Lung (tissue), 12 donors: Measurements from ENCODE around the gene ROR1. TPM values are rescaled to one million over a fixed set of nuclear protein-coding genes. Genes with fewer than 3 reads are reported as not detected.

Source experiments
- ATAC-seq: fragments of 200-7000 bp; cut with Tn5 transposase; one replicate; pipeline ENCODE4 v1.9.1; 2020; ENCODE audit warnings: moderate number of reproducible peaks; ENCODE audit not compliant: insufficient read depth, low FRiP score
- DNase-seq, 3 donors: peaks; one replicate each; pipeline ENCODE4 v3.0.0-alpha.2; 2013 to 2017
- H3K27ac ChIP-seq, 2 donors: one replicate each; pipeline ENCODE4 v1.5.1; 2013; ENCODE audit warnings: mild to moderate bottlenecking in 2 of 2, moderate library complexity in 2 of 2, control low read depth in 1 of 2, inconsistent platforms in 1 of 2, low read depth in 1 of 2, low read length in 1 of 2
- H3K27me3 ChIP-seq, 3 donors: one replicate each; pipeline ENCODE4 v1.5.1; 2013; ENCODE audit warnings: low read length in 2 of 3; ENCODE audit not compliant: control insufficient read depth in 3 of 3, insufficient read depth in 3 of 3
- H3K36me3 ChIP-seq, 4 donors: one replicate each; pipeline ENCODE4 v1.5.1; 2013; ENCODE audit warnings: low read length in 4 of 4, mild to moderate bottlenecking in 1 of 4, moderate library complexity in 1 of 4; ENCODE audit not compliant: control insufficient read depth in 4 of 4, insufficient read depth in 4 of 4
- H3K4me1 ChIP-seq, 5 donors: one replicate each; pipeline ENCODE4 v1.5.1; 2013; ENCODE audit warnings: low read length in 5 of 5, mild to moderate bottlenecking in 2 of 5, moderate library complexity in 1 of 5; ENCODE audit not compliant: control insufficient read depth in 5 of 5, insufficient read depth in 5 of 5
- H3K4me3 ChIP-seq: one replicate; pipeline ENCODE4 v1.5.1; 2013; ENCODE audit warnings: mild to moderate bottlenecking, control low read depth, moderate library complexity
- H3K9ac ChIP-seq, 2 donors: one replicate each; pipeline ENCODE4 v1.5.1; 2013; ENCODE audit warnings: low read length in 2 of 2, control low read depth in 1 of 2; ENCODE audit not compliant: insufficient read depth in 1 of 2
- H3K9me3 ChIP-seq, 4 donors: one replicate each; pipeline ENCODE4 v1.5.1; 2013; ENCODE audit warnings: low read length in 3 of 4, mild to moderate bottlenecking in 1 of 4, moderate library complexity in 1 of 4; ENCODE audit not compliant: control insufficient read depth in 4 of 4, insufficient read depth in 3 of 4
- CTCF ChIP-seq: IDR thresholded peaks from 2 replicates; pipeline ENCODE4 v1.5.1; 2012; ENCODE audit warnings: mild to moderate bottlenecking; ENCODE audit errors: control extremely low read depth, extremely low read depth
- WGBS, 2 donors: extraction: QIAGEN DNeasy Blood & Tissue Kit; methylation state at CpG; one replicate each; pipeline ENCODE4 v1.1.7; 2013; 5-methylcytosine and 5-hydroxymethylcytosine counted together
- polyA plus RNA-seq, 2 donors: library from polyadenylated mRNA; stranded (reverse); fragments of 200-250 nt; gene quantifications; one replicate each; pipeline ENCODE4 v1.2.1, GENCODE V29; 2013
- total RNA-seq, 2 donors: library from RNA; depleted of rRNA in 1 of 2; stranded (reverse); fragments of >200 nt in 1 of 2; gene quantifications; one replicate each; pipeline ENCODE4 v1.2.1, GENCODE V29; 2014 to 2021
- donor health status: control.
- donor health status: control.
- donor health status: Bipolar disorder and iron deficiency.
- donor health status: healthy.
- donor health status: DM: yes; HTN: yes; CAD: no.

The ROR1 gene
- total and polyA plus RNA-seq, 4 donors = 2.9 to 47.0 (median 14.0) TPM

GRCh38 chr1:63775418-63776127 is 1.8 kb downstream of the ROR1 start:
- peak overlapping the region; percentile 0 to 67 for H3K9ac ChIP-seq
- H3K9me3 ChIP-seq = no peaks in the 10 kb centered on the region
- DNase-seq = peak in 1 of 3 donors; percentile 50
- WGBS, 2 donors = 39 to 40% methylated on average over 8 of the region's 8 CpGs
- peaks cover 0 to 7% (median 0%) of the 10 kb centered on the region in 4 donors for H3K36me3 ChIP-seq
- H3K4me1 ChIP-seq = peaks cover 3 to 57% (median 11%) of the 10 kb centered on the region in 5 donors
- peak overlapping the region; percentile 72 for H3K4me3 ChIP-seq
- no peak for ATAC-seq
- TF ChIP-seq CTCF = no peak
- peak overlapping the region in 1 of 2 donors; percentile 93 for H3K27ac ChIP-seq
- H3K27me3 ChIP-seq = no peaks in the 10 kb centered on the region

GRCh38 chr1:63777286-63777685 is 3.5 kb downstream of the ROR1 start:
- DNase-seq (no peak), ATAC-seq (no peak)
- H3K36me3 ChIP-seq = peaks cover 0 to 7% (median 0%) of the 10 kb centered on the region in 4 donors
- no peak overlapping the region for H3K4me3 ChIP-seq
- H3K9ac ChIP-seq = peak overlapping the region in 1 of 2 donors; percentile 75
- no peak overlapping the region for H3K27ac ChIP-seq
- H3K9me3 ChIP-seq = no peaks in the 10 kb centered on the region
- TF ChIP-seq CTCF = no peak
- no peaks in the 10 kb centered on the region for H3K27me3 ChIP-seq
- 75 to 82% methylated on average over 2 of the region's 2 CpGs for WGBS, 2 donors
- H3K4me1 ChIP-seq = peaks cover 6 to 72% (median 12%) of the 10 kb centered on the region in 5 donors

- Histone ChIP-seq H3K4me1 (peaks cover 6 to 77% (median 12%) of the 10 kb centered on the region in 5 donors), H3K36me3 (peaks cover 0 to 7% (median 0%) of the 10 kb centered on the region in 4 donors), H3K27me3 (no peaks in the 10 kb centered on the region), H3K9ac (peak overlapping the region in 1 of 2 donors; percentile 34), H3K27ac (no peak overlapping the region), H3K9me3 (no peaks in the 10 kb centered on the region), H3K4me3 (no peak overlapping the region)
- DNase-seq (no peak), ATAC-seq (no peak)
- 68 to 81% methylated on average over 3 of the region's 3 CpGs for WGBS, 2 donors
- TF ChIP-seq CTCF = no peak
Observed at GRCh38 chr1:63777965-63778880, 4.4 kb downstream of the ROR1 start.
